Gastroesophageal sphincter (tissue), 4 donors: Measurements from ENCODE around the gene KRT25. TPM values are rescaled to one million over a fixed set of nuclear protein-coding genes. Genes with fewer than 3 reads are reported as not detected.

Experiments
- ATAC-seq: fragments of 150-250 bp; one replicate; pipeline ENCODE4 v1.9.1; 2016; ENCODE audit warnings: mild to moderate bottlenecking, moderate library complexity
- H3K27ac ChIP-seq, 4 donors: fragments of 200-600 bp; sonication (generic) in 3 of 4; 1 replicate in 3 of 4; 2 replicates in 1 of 4; pipeline ENCODE4 v1.5.1; 2016 to 2019
- H3K27me3 ChIP-seq: fragments of 200-600 bp; sonication (generic); one replicate; pipeline ENCODE4 v1.5.1; 2019
- H3K36me3 ChIP-seq, 2 donors: fragments of 200-600 bp; sonication (generic); one replicate each; pipeline ENCODE4 v1.5.1; 2019; ENCODE audit warnings: control low read depth in 1 of 2
- H3K4me1 ChIP-seq, 3 donors: fragments of 200-600 bp; sonication (generic); 1 replicate in 2 of 3; 2 replicates in 1 of 3; pipeline ENCODE4 v1.5.1; 2016 to 2019; ENCODE audit warnings: control low read depth in 2 of 3
- H3K4me3 ChIP-seq, 2 donors: fragments of 200-600 bp; sonication (generic); one replicate each; pipeline ENCODE4 v1.5.1; 2019; ENCODE audit warnings: mild to moderate bottlenecking in 1 of 2, moderate library complexity in 1 of 2
- H3K9me3 ChIP-seq, 3 donors: fragments of 200-600 bp; sonication (generic); one replicate each; pipeline ENCODE4 v1.5.1; 2017 to 2019; ENCODE audit warnings: control low read depth in 2 of 3
- EP300 ChIP-seq: sonication (generic); formaldehyde crosslinking; IDR thresholded peaks from one replicate; pipeline ENCODE4 v1.6.1; 2017; ENCODE audit warnings: antibody characterized with exemption, mild to moderate bottlenecking
- POLR2A ChIP-seq, 2 donors: fragments of 450-650 bp; IDR thresholded peaks; one replicate each; pipeline ENCODE4 v1.6.1; 2017; ENCODE audit warnings: antibody characterized with exemption in 2 of 2, mild to moderate bottlenecking in 2 of 2, moderate library complexity in 1 of 2
- POLR2AphosphoS5 ChIP-seq: sonication (generic); formaldehyde crosslinking; IDR thresholded peaks from one replicate; pipeline ENCODE4 v1.6.1; 2017; ENCODE audit warnings: antibody characterized with exemption
- WGBS, 2 donors: methylation state at CpG; one replicate each; pipeline ENCODE4 v1.1.5; 2018; ENCODE audit warnings: low coverage in 1 of 2; 5-methylcytosine and 5-hydroxymethylcytosine counted together
- total RNA-seq, 4 donors: library from RNA; depleted of rRNA; stranded (reverse); fragments of >200 nt; gene quantifications; one replicate each; pipeline ENCODE4 v1.1.0, GENCODE V29; 2016
- TF ChIP-seq, protein P1 (sequence below), 4 experiments: fragments of 200-600 bp in 2 of 4; fragments of 450-650 bp in 2 of 4; sonication (generic) in 1 of 4; IDR thresholded peaks; one replicate each; pipeline ENCODE4 v1.5.1; 2017 to 2019; ENCODE audit warnings: antibody characterized with exemption in 4 of 4, mild to moderate bottlenecking in 2 of 4, moderate library complexity in 2 of 4

KRT25 gene
- total RNA-seq, 4 donors from 2014 or later = not detected

GRCh38 chr17:40777459-40777858, 22.3 kb upstream of the KRT25 start:
- WGBS, 2 donors = 50 to 52% methylated on average over 6 to 7 of the region's 7 CpGs
- TF ChIP-seq, protein P1, sequence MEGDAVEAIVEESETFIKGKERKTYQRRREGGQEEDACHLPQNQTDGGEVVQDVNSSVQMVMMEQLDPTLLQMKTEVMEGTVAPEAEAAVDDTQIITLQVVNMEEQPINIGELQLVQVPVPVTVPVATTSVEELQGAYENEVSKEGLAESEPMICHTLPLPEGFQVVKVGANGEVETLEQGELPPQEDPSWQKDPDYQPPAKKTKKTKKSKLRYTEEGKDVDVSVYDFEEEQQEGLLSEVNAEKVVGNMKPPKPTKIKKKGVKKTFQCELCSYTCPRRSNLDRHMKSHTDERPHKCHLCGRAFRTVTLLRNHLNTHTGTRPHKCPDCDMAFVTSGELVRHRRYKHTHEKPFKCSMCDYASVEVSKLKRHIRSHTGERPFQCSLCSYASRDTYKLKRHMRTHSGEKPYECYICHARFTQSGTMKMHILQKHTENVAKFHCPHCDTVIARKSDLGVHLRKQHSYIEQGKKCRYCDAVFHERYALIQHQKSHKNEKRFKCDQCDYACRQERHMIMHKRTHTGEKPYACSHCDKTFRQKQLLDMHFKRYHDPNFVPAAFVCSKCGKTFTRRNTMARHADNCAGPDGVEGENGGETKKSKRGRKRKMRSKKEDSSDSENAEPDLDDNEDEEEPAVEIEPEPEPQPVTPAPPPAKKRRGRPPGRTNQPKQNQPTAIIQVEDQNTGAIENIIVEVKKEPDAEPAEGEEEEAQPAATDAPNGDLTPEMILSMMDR (IDR thresholded peaks at IDR 0.05) = no peak
- TF ChIP-seq EP300 (no peak), POLR2AphosphoS5 (no peak), POLR2A (IDR thresholded peaks at IDR 0.05) (no peak)
- H3K4me1 ChIP-seq = no peaks in the 10 kb centered on the region
- H3K36me3 ChIP-seq = no peaks in the 10 kb centered on the region
- no peak overlapping the region for H3K27ac ChIP-seq
- peaks cover 77% of the 10 kb centered on the region for H3K27me3 ChIP-seq
- H3K4me3 ChIP-seq = no peak overlapping the region
- no peak for ATAC-seq
- H3K9me3 ChIP-seq = no peaks in the 10 kb centered on the region

GRCh38 chr17:40775945-40776344, 20.8 kb upstream of the KRT25 start:
- Histone ChIP-seq H3K36me3 (no peaks in the 10 kb centered on the region), H3K9me3 (no peaks in the 10 kb centered on the region), H3K27ac (no peak overlapping the region), H3K4me1 (no peaks in the 10 kb centered on the region), H3K4me3 (no peak overlapping the region), H3K27me3 (peaks cover 64% of the 10 kb centered on the region)
- TF ChIP-seq, protein P1 (IDR thresholded peaks at IDR 0.05) = no peak
- TF ChIP-seq EP300 (no peak), POLR2AphosphoS5 (no peak), POLR2A (IDR thresholded peaks at IDR 0.05) (no peak)
- 46 to 51% methylated on average over 4 of the region's 4 CpGs for WGBS, 2 donors
- ATAC-seq = no peak

DNA sequence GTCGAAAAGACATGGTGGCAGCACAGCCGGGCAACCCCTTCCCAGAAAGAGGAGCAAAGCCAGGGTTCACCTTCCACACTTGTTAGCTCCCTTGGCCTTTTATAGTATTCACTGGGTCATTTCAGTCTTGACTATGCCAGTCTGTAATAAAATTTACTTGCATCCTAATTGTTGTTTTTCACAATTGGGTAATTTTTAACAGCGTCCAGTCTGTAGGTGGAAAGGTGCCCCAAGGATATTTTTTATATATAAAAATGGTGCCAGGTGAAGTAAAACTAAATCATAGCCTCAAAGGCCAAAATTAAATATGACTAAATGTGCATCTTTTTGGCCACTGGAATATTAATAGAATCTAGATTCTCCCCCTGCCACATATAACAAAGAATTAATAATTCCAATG, 17.0 kb upstream of the KRT25 start, which contains the start of gene KRT26:
Gene KRT26 (minus strand): TSS at position 101 of the 400 bp plus-strand sequence. CDS start 88 bp downstream, at position 13.
- H3K4me3 ChIP-seq = no peak within 1 kb of the TSS
- 88 to 100% methylated on average over 2 of the region's 3 CpGs for WGBS, 2 donors
- no peak within 1 kb of the TSS for H3K27ac ChIP-seq
- H3K9me3 ChIP-seq = no peaks in the 10 kb centered on the region
- TF ChIP-seq POLR2A (IDR thresholded peaks at IDR 0.05) = no peak
- TF ChIP-seq POLR2AphosphoS5 = no peak
- H3K36me3 ChIP-seq = no peaks in the 10 kb centered on the region
- ATAC-seq = no peak
- H3K27me3 ChIP-seq = peaks cover 30% of the 10 kb centered on the region
- H3K4me1 ChIP-seq = no peaks in the 10 kb centered on the region

- WGBS, 2 donors = 68 to 86% methylated on average over 2 of the region's 2 CpGs
- Histone ChIP-seq H3K4me1 (no peaks in the 10 kb centered on the region), H3K27me3 (peaks cover 4% of the 10 kb centered on the region), H3K36me3 (no peaks in the 10 kb centered on the region), H3K27ac (no peak overlapping the region), H3K9me3 (peaks cover 0 to 38% (median 0%) of the 10 kb centered on the region in 3 donors), H3K4me3 (no peak overlapping the region)
- TF ChIP-seq EP300 = no peak
- TF ChIP-seq POLR2A (IDR thresholded peaks at IDR 0.05) = no peak
- no peak for TF ChIP-seq POLR2AphosphoS5
- TF ChIP-seq, protein P1 (IDR thresholded peaks at IDR 0.05) = no peak
- no peak for ATAC-seq
Measured at GRCh38 chr17:40765657-40766056, 10.5 kb upstream of the KRT25 start.

DNA sequence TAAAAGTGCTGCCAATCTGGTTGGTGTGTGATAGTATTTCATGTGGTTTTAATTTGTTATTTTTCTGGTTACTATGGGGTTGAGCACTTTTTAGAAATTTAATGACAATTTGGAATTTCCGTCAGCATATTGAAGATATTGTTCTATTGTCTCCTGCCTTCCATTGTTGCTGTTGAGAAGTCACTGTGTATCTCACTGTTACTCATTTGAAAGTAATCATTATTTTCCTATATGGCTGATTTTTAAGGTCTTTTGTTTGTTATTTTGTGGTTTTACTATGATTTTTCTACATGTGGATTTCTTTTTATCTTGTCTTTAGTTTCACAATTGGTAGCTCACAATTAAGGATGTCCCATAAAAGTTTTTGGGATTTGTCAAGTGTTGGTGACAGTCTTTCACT, 8.6 kb upstream of the KRT25 start:
- no peak overlapping the region for H3K27ac ChIP-seq
- H3K36me3 ChIP-seq = no peaks in the 10 kb centered on the region
- ATAC-seq = no peak
- peaks cover 0 to 53% (median 0%) of the 10 kb centered on the region in 3 donors for H3K9me3 ChIP-seq
- H3K4me3 ChIP-seq = no peak overlapping the region
- TF ChIP-seq POLR2A (IDR thresholded peaks at IDR 0.05) (no peak), POLR2AphosphoS5 (no peak), EP300 (no peak)
- TF ChIP-seq, protein P1 (IDR thresholded peaks at IDR 0.05) = no peak
- H3K4me1 ChIP-seq = no peaks in the 10 kb centered on the region
- no peaks in the 10 kb centered on the region for H3K27me3 ChIP-seq
- 73 to 84% methylated on average over 1 of the region's 1 CpG for WGBS, 2 donors
